GM10847 (cell line): ENCODE measurements around the gene PLA2G2D.

ENCODE experiments used
- POLR2A ChIP-seq: IDR thresholded peaks from 2 replicates; pipeline ENCODE4 v1.6.1; 2011; ENCODE audit not compliant: insufficient read length; ENCODE audit errors: extremely low read depth

PLA2G2D gene

DNA sequence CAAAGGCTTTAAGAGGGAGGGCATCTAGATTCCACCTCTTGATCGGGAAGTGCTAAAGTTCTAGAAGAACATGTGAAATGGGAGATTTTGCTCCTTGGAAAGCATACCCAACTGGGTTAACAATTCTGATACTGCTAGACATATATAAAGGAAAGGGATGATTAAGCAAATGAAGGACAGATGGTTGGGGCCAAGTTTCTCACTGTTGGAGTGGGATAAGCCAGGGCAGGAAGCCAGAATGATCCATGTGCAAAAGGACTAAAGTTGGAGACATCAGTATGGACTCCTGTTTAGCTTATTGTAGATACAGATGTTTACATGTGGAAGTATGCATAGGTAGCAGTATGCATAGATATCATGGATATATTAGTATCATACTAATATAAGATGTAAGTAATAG, 32.5 kb downstream of the PLA2G2D start:
- TF ChIP-seq POLR2A, result no peak

DNA sequence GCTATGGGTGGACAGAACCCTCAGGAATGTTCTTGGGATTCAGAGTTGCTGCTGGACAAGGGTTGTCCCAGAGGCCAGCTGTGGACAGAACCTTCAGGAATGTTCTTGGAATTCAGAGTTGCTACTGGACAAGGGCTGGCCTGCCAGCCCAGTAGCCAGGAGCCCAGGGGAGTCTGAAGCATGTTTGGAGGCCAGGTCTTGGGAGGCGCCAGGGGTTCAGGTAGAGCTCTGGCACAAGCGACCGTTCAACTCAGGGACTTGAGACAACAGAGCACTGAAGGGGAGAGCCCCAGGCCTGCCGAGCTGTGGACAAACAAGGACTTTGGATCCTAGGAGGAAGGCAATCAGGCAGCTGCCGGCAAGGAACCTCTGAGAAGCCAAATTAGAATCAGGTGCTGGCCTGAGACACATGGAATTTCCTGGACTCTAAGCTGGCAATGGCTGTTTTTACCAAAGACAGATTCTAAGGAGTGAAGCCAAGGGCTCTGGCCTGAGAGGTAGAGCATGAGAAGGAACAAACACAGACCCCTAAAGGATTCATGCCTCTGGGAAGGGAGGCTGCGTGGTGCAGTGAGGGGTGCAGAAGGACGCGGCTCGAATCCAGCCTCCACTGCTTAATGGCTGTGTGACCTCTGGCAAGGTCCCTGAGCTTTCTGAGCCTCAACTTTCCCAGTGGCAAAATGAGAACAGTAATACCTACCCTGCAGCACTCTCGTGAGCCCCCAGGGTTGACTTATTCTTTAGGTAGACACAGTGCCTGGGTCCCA, 36.0 kb downstream of the PLA2G2D start:
- no peak for TF ChIP-seq POLR2A

DNA sequence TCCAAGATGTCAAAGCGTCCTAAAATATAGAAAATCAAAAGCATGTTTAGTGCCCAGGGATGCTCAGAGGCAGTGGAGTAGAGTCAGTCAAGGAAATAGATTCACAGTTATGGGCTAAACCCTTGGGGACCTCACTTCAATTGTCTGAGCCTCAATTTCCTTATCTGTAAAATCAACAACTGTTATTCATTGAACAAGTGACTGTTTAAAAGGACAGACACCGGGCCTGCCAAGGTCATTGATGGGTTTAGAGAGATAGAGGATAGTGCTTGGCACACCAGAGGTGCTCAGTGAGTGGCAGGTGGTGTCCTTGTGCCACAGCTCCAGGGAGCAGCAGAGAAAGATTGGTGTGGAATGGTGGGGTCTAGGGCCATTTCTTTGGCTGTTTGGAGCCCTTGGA, 36.6 kb downstream of the PLA2G2D start:
- no peak for TF ChIP-seq POLR2A

DNA sequence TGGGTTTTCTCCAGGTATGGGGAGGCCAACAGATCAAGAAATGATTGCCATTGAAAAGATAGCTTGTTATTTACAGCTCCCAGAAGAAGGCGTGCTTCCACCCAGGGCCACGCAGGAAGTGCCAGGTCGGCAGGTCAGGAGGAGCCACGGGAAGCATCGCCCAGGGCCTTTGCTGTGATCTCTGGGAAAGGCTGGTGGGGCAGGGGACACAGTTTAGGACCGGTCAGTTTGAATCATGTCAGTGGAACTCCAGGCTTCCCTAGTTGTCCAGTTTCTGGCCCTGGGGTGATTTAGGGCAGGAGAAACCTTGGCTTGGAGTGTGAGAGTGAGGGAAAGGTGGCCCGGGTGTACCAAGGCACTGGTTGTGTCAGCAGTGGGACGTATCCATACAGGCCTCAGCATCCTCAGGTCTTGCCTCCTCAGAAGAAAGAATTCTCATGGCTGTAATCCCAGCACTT, 38.0 kb downstream of the PLA2G2D start:
- no peak for TF ChIP-seq POLR2A

DNA sequence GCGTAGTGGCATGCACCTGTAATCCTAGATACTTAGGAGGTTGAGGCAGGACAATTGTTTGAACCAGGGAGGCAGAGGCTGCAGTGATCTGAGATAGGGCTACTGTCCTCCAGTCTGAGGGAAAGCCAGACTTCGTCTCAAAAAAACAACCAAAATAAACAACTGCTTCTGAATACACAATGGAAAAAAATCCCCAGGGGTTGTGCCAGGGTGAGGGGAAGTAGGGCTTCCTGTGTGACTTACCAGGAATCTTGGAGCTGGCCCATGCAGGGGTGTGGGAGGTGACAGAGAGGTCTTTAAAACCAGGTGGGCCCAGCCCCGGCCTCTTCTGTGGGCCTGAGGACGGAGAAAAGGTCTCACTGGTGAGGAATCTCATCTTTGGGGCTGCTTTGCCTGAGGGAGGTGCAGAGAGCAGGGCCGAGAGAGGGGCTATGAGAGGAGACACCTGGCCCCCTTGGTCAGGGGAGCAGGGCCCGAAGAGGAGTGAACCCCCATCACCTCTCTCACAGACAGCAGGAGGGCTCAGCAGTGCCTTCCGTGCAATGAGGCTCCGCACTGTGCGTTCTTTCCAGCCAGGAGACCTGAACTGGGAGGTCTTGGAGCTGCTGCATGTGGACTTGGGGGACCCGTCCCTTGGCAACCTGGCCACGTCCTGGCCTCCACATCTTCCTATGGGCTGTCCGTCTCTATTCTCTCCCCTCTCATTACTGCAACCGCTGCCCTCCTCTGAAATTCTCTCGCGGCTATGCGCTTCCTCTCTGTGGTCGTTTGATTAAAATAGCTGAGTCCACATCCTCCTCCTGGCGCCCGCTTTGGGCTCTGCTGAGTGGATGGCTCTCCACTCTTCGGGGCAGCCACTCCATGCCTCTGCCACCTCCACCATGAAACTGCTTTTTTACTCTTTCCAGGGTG, 38.6 kb downstream of the PLA2G2D start:
- no peak for TF ChIP-seq POLR2A

DNA sequence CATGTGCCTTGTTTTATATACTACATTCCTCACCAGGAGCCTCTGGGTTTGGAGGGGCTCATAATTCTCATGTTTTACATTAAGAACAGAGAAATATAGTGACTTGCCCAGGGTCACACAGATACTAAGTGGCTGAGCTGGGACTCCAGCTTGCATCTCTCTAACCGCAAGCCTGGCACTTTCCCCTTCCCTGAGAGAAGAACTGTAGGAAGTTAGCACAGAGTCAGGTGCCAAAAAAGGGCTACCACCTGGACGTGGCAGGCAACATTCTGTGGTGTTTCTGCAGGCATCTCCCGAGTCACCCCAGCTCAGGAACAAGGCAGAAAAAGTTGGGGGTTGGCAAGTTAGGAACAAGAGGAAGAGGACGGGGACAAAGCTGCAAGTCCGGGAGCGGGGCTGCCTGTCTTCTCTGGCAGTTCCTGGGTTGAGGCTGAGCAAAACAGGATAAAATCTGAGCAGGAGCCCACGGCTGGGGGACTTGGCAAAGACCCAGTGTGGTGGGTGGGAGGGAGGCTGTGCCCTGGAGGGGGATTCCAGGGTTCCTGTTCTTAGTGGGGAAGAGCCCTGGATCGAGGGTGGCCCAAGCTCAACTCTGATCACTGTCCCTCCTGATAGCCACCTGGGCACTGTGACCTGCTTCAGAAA, 39.6 kb downstream of the PLA2G2D start:
- no peak for TF ChIP-seq POLR2A

DNA sequence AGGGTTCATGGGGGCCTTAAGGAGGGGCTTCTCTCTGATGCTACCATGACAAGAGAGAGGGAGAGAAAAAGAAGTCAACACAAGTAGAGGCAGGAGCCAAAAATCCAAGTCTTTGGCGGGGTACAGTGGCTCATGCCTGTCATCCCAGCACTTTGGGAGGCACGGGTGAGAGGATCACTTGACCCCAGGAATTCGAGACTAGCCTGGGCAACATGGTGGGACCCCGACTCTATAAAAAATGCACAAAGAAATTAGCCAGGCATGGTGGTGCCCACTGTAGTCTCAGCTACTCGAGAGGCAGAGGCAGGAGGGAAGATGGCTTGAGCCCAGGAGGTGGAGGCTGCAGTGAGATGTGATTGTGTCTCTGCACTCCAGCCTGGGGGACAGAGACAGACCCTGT, 40.6 kb downstream of the PLA2G2D start:
- no peak for TF ChIP-seq POLR2A

DNA sequence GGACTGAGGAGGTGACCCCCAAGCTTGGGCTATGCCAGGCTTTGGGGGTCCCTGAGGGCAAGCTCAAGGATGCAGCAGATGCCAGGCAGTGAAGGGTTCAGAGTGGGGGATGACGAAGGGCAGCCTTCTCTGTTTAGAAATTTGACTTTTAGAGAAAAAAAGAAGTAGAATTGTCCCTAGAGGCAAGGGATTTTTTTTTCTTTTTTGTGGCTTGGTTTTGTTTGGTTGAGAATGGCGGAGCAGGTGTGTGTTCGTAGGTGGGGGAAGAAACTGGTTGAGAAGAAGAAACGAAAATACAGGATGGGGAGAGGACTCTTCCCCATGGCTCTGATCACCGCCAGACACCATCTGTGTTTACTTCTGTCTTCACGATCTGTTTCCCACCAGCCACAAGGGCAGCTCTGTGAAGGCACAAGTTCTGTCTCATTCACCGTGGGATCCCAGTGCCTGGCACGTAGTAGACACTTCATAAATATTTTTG, 41.1 kb downstream of the PLA2G2D start:
- TF ChIP-seq POLR2A, result no peak

DNA sequence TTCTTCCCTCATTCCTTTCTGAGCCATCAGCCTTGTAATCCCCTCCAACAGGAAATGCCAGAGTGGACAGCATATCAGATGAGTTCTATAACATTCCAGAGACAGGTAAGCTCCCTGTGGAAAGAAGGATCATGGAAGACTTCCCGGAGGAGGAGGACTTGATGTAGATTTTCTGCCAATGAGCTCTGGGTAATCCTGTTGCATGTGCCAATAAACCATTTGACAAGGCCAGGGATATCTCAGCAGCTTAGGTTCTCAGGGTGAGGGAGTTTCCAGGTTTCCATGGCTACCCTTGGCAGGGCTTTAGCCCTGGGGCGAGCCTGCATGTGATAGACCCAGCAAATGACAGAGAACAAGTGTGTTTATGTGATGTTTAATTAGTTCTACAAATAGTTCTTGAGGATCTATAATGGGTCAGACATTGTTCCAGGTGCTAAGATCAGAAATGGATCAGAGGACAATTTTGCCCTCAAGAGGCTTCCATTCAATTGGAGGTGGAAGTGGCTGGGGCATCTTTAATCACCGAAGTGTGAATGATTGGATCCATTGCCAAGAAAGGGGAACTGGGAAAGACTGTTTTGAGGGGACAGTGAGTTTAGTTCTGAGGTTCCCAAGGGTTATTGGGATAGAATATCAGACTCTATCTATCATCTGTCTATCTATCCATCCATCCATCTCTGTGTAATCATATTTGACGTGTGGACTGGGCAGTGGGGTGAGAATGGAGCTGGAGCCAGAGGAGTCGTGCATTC, 42.5 kb downstream of the PLA2G2D start:
- no peak for TF ChIP-seq POLR2A

DNA sequence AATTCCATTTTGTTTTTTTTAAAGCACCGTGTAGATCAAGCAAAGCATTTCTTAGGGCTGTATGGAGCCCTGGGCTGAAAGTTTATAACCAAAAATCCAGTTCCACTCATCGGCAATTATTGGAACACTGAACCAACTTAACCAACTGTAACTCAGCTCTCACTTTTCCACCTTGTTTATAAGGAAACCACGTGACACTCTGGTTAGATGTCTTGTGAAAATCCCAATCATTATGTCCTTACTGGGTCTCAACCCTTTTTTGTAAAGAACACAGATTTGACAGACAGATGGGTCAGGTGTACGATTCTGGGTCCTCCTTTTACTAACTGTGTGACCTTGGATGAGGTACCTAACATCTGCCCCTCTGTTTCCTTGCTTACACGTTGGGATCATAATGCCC, 43.1 kb downstream of the PLA2G2D start:
- TF ChIP-seq POLR2A, result no peak

DNA sequence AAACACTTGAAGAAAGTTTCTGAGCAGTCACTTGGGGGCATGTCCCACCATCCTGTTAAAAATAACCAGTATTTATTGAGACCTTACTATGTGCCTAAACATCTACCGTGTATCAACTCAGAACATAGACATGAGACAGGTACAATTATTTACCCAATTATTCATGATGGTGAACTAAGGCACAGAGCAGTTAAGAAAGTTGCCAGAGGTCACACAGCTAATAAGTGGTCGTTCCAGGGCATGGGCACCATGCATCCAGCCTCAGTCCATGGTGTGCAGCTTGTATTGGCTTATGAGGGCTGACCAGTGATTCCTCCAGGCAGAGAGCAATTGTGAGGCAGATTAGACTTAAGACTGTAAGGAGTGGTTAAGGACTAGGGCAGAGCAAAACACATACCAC, 44.0 kb downstream of the PLA2G2D start:
- TF ChIP-seq POLR2A, result no peak

DNA sequence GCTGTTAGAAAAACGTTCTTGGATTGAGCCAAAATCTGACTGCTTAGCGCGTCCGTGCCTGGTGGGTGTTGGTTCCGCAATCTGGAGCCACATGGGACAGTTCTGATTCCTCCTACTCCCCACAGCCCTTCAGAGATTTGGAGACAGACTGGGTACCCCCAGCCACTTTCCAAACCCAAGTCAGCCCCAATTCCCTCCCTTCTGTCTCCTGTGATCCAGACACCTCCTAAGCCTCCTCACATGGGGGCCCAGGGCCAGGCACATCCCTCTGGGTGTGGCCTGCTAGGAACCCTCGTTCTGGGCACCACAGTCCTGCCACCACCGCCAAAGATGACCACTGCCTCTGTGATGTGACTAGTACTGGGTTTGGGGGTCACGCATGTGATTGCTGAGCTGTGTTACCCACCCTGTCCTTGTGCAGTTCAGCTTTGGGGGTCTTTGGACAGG, 44.6 kb downstream of the PLA2G2D start:
- TF ChIP-seq POLR2A, result no peak

DNA sequence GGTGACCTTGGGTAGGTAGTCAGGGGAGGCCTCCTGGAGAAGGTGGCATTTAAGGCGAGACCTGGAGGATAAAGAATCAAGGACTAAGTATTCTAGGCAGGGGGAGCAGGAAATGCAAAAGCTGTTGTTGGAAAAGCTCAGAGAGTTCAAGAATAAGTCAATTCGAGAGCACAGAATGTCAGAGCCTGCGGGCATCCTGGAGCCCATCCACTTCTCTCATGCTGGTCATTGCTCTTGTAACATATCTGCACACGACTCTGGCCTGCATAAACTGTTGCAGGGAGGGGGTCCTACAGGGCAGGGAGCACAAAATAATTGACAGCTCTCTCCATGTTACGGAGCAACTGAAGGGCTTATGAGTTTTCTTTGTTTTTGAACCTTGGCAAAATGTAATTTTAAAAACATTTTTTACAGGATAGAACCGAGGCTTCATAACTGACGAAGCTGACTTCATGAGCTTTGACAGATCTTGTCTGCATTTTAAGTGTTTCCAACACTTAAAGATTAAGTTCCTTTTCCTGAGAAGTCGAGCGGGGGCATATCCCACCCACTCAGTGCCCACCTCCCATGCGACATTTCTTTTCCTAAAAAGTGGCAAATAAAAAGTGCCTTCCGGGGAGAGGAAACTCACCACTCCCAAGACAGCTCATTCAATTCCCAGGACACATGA, 45.1 kb downstream of the PLA2G2D start:
- no peak for TF ChIP-seq POLR2A

DNA sequence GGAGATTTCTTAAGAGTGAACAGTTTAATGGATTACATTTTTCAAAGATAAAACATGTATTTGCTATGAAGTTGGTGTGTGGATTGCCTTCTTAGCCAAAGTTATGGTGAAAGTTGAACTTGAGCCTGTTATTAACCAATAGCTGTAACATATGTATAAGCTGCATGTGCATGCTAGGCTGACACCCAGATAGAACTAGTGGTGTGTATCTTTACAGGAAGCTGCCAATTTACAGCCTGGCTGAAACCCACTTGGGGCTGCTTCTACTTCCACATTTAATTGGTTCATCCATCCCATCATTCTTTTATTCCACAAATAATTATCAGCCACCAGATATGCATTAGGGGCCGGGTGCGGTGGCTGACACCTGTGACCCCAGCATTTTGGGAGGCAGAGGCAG, 46.1 kb downstream of the PLA2G2D start:
- no peak for TF ChIP-seq POLR2A
